Skeletal muscle tissue (tissue), 4 donors: ENCODE data around the gene SSU72. TPM values are rescaled to one million over a fixed set of nuclear protein-coding genes. Genes with fewer than 3 reads are reported as not detected.

ENCODE experiments used
- H3K27ac ChIP-seq: one replicate; pipeline ENCODE4 v1.7.0; 2013; ENCODE audit warnings: mild to moderate bottlenecking, low read depth, low read length, inconsistent platforms
- H3K27me3 ChIP-seq, 3 donors: one replicate each; pipeline ENCODE4 v1.7.0; 2013; ENCODE audit warnings: low read length in 3 of 3; ENCODE audit not compliant: control insufficient read depth in 3 of 3, insufficient read depth in 3 of 3
- H3K36me3 ChIP-seq, 3 donors: one replicate each; pipeline ENCODE4 v1.7.0; 2013; ENCODE audit warnings: low read length in 3 of 3; ENCODE audit not compliant: control insufficient read depth in 3 of 3, insufficient read depth in 3 of 3
- H3K4me1 ChIP-seq, 3 donors: one replicate each; pipeline ENCODE4 v1.7.0; 2013; ENCODE audit warnings: low read length in 3 of 3, mild to moderate bottlenecking in 3 of 3; ENCODE audit not compliant: control insufficient read depth in 3 of 3, insufficient read depth in 3 of 3
- H3K4me3 ChIP-seq, 3 donors: one replicate each; pipeline ENCODE4 v1.7.0; 2013; ENCODE audit warnings: low read length in 3 of 3
- H3K9ac ChIP-seq, 3 donors: one replicate each; pipeline ENCODE4 v1.7.0; 2013; ENCODE audit warnings: low read length in 3 of 3, mild to moderate bottlenecking in 3 of 3, moderate library complexity in 2 of 3, low read depth in 1 of 3
- H3K9me3 ChIP-seq, 3 donors: one replicate each; pipeline ENCODE4 v1.7.0; 2013; ENCODE audit warnings: low read length in 3 of 3; ENCODE audit not compliant: control insufficient read depth in 3 of 3
- total RNA-seq: library from RNA; depleted of rRNA; stranded (reverse); fragments of >200 nt; gene quantifications from one replicate; pipeline ENCODE4 v1.2.3, GENCODE V29; 2014
- donor health status: Osteomylitis.

The SSU72 gene
- total RNA-seq, 1 donor from 2014 or later, result 40.2 TPM

DNA sequence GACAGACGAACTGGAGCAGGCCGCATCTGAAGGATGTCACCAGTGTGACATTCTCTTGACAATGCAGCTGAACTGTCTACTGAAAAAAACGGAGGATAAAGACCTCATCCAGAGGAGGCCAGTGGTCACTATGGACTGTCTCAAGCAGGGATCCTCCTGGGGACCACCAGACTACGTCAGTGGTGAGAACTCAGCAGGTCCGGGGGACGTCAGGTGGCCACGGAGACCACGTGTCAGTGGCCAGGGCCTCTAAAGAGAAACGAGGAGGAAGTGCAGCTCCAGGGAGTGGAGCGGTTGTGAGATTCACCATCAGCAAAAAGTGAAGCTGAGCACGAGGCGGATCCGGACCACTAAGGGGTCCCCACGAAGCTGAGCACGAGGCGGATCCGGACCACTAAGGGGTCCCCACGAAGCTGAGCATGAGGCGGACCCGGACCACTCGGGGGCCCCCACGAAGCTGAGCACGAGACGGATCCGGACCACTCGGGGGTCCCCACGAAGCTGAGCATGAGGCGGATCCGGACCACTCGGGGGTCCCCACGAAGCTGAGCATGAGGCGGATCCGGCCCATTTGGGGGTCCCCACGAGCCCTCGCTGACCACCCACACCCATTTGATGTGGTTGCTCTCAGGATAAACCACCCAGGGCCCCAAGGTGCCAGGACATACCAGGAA is 20.7 kb downstream of the SSU72 start:
- Histone ChIP-seq H3K9ac (peak overlapping the region in 1 of 3 donors; percentile 82), H3K4me1 (peaks cover 28 to 54% (median 44%) of the 10 kb centered on the region in 3 donors), H3K36me3 (peaks cover 0 to 2% (median under 1%) of the 10 kb centered on the region in 3 donors), H3K27me3 (no peaks in the 10 kb centered on the region), H3K27ac (peak overlapping the region; percentile 68), H3K4me3 (no peak overlapping the region), H3K9me3 (no peaks in the 10 kb centered on the region)

DNA sequence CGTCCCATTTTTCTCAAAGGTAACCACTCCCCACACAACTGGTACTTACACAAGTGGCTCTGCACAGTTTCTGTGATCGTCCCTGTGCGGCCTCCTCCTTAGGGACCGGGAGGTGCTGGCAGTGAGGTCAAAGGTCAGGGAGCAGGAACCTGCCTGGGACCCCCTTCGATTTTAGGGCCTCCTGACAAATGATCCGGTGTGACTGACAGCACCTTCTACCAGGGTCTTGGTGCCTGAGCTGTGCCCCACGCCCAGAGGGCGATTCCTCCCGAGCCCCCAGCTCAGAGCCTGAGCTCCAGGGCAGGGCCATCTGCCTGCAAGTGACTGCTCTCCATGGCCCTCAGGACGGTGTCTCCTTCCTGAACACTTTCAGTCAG is 22.4 kb downstream of the SSU72 start:
- no peaks in the 10 kb centered on the region for H3K9me3 ChIP-seq
- peak overlapping the region in 1 of 3 donors; percentile 33 for H3K9ac ChIP-seq
- no peak overlapping the region for H3K27ac ChIP-seq
- H3K4me3 ChIP-seq, result no peak overlapping the region
- H3K4me1 ChIP-seq, result peaks cover 28 to 54% (median 44%) of the 10 kb centered on the region in 3 donors
- no peaks in the 10 kb centered on the region for H3K27me3 ChIP-seq
- H3K36me3 ChIP-seq, result peaks cover 0 to 6% (median 0%) of the 10 kb centered on the region in 3 donors

GRCh38 chr1:1551524-1552262 is 23.0 kb downstream of the SSU72 start:
- H3K27me3 ChIP-seq, result no peaks in the 10 kb centered on the region
- no peak overlapping the region for H3K4me3 ChIP-seq
- H3K36me3 ChIP-seq, result peaks cover 0 to 6% (median 3%) of the 10 kb centered on the region in 3 donors
- H3K9ac ChIP-seq, result peak overlapping the region in 2 of 3 donors; percentile 13 to 71
- H3K4me1 ChIP-seq, result peaks cover 28 to 52% (median 44%) of the 10 kb centered on the region in 3 donors
- H3K27ac ChIP-seq, result no peak overlapping the region
- no peaks in the 10 kb centered on the region for H3K9me3 ChIP-seq

GRCh38 chr1:1550591-1551432 is 23.9 kb downstream of the SSU72 start:
- Histone ChIP-seq H3K27me3 (no peaks in the 10 kb centered on the region), H3K36me3 (peaks cover 0 to 6% (median 3%) of the 10 kb centered on the region in 3 donors), H3K4me3 (peak overlapping the region in 2 of 3 donors; percentile 13 to 14), H3K4me1 (peaks cover 28 to 48% (median 43%) of the 10 kb centered on the region in 3 donors), H3K27ac (peak overlapping the region; percentile 46), H3K9me3 (no peaks in the 10 kb centered on the region), H3K9ac (peak overlapping the region in 2 of 3 donors; percentile 13 to 71)

DNA sequence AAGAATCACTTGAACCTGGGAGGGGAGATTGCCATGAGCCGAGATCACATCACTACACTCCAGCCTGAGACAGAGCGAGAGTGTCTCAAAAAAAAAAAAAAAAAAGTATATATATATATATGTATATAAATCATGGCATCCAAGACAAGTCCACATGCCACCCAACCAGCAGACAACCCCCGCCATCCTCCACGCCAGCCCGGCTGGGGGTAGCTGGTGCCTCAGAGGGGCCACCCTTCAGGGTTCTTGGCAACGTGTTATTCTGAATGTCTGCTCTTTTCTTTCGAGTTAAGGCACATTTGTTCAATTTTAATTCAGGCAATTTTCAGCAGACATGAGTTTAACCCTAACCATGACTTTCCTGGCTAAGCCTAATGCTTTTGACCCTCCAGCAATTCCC is 24.6 kb downstream of the SSU72 start:
- peaks cover 0 to 6% (median 3%) of the 10 kb centered on the region in 3 donors for H3K36me3 ChIP-seq
- H3K9ac ChIP-seq, result peak overlapping the region in 1 of 3 donors; percentile 71
- no peaks in the 10 kb centered on the region for H3K27me3 ChIP-seq
- peak overlapping the region; percentile 46 for H3K27ac ChIP-seq
- H3K4me1 ChIP-seq, result peaks cover 28 to 41% (median 36%) of the 10 kb centered on the region in 3 donors
- H3K9me3 ChIP-seq, result no peaks in the 10 kb centered on the region
- no peak overlapping the region for H3K4me3 ChIP-seq

- Histone ChIP-seq H3K27me3 (no peaks in the 10 kb centered on the region), H3K36me3 (peaks cover 0 to 6% (median 3%) of the 10 kb centered on the region in 3 donors), H3K9me3 (no peaks in the 10 kb centered on the region), H3K9ac (no peak overlapping the region), H3K27ac (no peak overlapping the region), H3K4me1 (peaks cover 21 to 31% (median 27%) of the 10 kb centered on the region in 3 donors), H3K4me3 (no peak overlapping the region)
Observed at GRCh38 chr1:1548591-1548990, 26.1 kb downstream of the SSU72 start.

DNA sequence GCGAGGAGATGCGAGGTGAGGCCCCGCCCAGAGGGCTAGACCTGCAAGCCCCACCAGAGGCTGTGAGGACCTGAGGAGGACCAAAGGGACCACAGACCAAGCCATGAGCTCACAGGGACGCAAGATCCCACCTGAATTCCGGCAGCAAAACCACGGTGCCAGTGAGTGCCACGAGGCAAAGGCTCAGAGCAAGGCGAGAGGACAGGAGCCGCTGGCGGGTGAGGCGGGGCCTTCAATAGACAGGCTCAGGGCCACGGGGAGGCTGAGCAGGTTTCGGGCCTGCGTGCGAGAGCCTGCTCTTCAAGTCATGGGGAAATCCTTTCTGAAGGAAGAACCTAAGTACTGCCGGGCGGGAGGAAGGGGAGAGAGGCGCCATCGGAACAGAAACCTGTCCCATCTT is 27.2 kb downstream of the SSU72 start:
- peaks cover 20 to 33% (median 30%) of the 10 kb centered on the region in 3 donors for H3K4me1 ChIP-seq
- no peaks in the 10 kb centered on the region for H3K27me3 ChIP-seq
- H3K9ac ChIP-seq, result no peak overlapping the region
- no peak overlapping the region for H3K27ac ChIP-seq
- no peak overlapping the region for H3K4me3 ChIP-seq
- H3K36me3 ChIP-seq, result peaks cover 3 to 12% (median 6%) of the 10 kb centered on the region in 3 donors
- H3K9me3 ChIP-seq, result no peaks in the 10 kb centered on the region

DNA sequence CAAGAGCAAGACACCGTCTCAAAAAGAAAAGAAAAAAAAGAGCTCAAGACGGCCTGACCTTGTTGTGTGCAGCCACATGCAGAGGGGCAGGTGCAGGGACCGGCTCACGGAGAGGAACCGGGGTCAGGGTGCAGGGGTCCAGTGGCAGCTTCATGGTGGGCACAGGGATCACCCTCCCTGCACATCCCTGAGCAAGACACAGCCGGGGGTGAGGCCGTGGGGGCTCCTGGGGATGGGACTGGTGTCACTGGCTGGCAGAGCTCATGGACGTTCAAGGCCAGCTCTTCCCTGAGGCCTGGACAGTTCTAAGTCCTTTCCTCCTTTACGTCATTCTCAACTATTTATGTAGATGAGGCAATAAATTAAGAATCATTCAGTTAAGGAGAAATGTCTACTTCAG is 27.7 kb downstream of the SSU72 start:
- H3K4me1 ChIP-seq, result peaks cover 17 to 28% (median 26%) of the 10 kb centered on the region in 3 donors
- H3K36me3 ChIP-seq, result peaks cover 3 to 14% (median 8%) of the 10 kb centered on the region in 3 donors
- H3K27me3 ChIP-seq, result no peaks in the 10 kb centered on the region
- H3K9me3 ChIP-seq, result no peaks in the 10 kb centered on the region
- H3K4me3 ChIP-seq, result no peak overlapping the region
- no peak overlapping the region for H3K27ac ChIP-seq
- H3K9ac ChIP-seq, result peak overlapping the region in 1 of 3 donors; percentile 16

- peaks cover 13 to 23% (median 18%) of the 10 kb centered on the region in 3 donors for H3K4me1 ChIP-seq
- H3K36me3 ChIP-seq, result peaks cover 7 to 18% (median 16%) of the 10 kb centered on the region in 3 donors
- no peak overlapping the region for H3K4me3 ChIP-seq
- H3K27me3 ChIP-seq, result no peaks in the 10 kb centered on the region
- no peak overlapping the region for H3K27ac ChIP-seq
- H3K9ac ChIP-seq, result no peak overlapping the region
- no peaks in the 10 kb centered on the region for H3K9me3 ChIP-seq
Observed at GRCh38 chr1:1545946-1546737, 28.5 kb downstream of the SSU72 start.
